H1 (cell line): ENCODE measurements around the gene ARHGAP4. TPM values are rescaled to one million over a fixed set of nuclear protein-coding genes. Genes with fewer than 3 reads are reported as not detected.

ENCODE experiments used
- BCL11A ChIP-seq, 2 experiments: IDR thresholded peaks; one replicate each; pipeline ENCODE4 v1.6.1; 2011; ENCODE audit warnings: low read depth in 2 of 2, low read length in 2 of 2, mild to moderate bottlenecking in 2 of 2
- FOSL1 ChIP-seq: IDR thresholded peaks from 2 replicates; pipeline ENCODE4 v1.6.1; 2011; ENCODE audit warnings: mild to moderate bottlenecking, low read depth, low read length, moderate library complexity; ENCODE audit not compliant: insufficient read depth
- polyA plus RNA-seq, 7 experiments: library from polyadenylated mRNA; depleted of rRNA in 3 of 7; stranded (reverse) in 5 of 7; unstranded in 2 of 7; fragments of >200 nt in 5 of 7; fragments of 200-250 nt in 2 of 7; gene quantifications; 1 replicate in 5 of 7; 2 replicates in 1 of 7; 4 replicates in 1 of 7; pipeline versions ENCODE4 v1.2.1 to v1.2.3, GENCODE V29; 2011 to 2013; ENCODE audit warnings: missing spikeins in 2 of 7, mixed read lengths in 2 of 7
- total RNA-seq: library from RNA; stranded (reverse); fragmentation: NEBNext Ultra II Directional; extraction: Animal tissue kit (Norgen Biotek cat#: 25700); gene quantifications from 2 replicates; pipeline ENCODE4 v1.2.1, GENCODE V29; 2021

Gene ARHGAP4
- total and polyA plus RNA-seq, 2 of the 8 experiments (the other 6 are each of a cell fraction or from before 2014, with no cell fraction given): 23.9 to 26.0 TPM

DNA sequence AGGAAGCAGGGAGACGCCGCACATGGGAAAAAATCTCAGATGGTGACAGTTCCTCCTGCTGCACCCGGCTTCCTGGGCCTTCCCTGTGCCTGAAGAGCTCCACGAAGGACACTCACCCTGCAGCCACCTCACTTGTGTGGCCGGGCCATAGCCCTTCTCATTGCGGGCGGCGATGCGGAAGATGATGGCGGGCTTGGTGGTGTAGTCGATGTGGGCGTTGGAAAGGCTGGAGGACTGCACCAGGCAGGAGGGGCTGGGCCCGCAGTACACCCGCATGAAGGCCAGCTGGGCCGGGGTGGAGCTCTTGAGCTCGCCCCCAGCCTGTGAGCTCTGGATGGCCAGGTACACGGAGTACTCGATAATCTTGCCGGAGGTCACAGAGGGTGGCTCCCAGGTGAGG is 24.1 kb upstream of the ARHGAP4 start (continued):
- TF ChIP-seq FOSL1 (no peak), BCL11A (IDR thresholded peaks at IDR 0.05; ENCODE audit: low read depth in 2 of 2, low read length in 2 of 2) (no peak)
